PC-9 (cell line): ENCODE data around the gene CRABP2. TPM values are rescaled to one million over a fixed set of nuclear protein-coding genes. Genes with fewer than 3 reads are reported as not detected.

Experiments
- BruUV-seq: library from RNA; stranded (reverse); fragments of 400-500 nt; replicated peaks from 2 replicates; lab custom pipeline; 2021; lab: Mats Ljungman, UMichigan
- CTCF ChIA-PET: fragments of 300-600 bp; sonication (Branson Sonifier 250); formaldehyde crosslinking; loops from one replicate; lab custom pipeline; 2022; ENCODE audit warnings: antibody characterized with exemption; lab: Charles Lee
- POLR2A ChIA-PET: fragments of 300-600 bp; sonication (Branson Sonifier 250); formaldehyde crosslinking; loops from one replicate; lab custom pipeline; 2022; ENCODE audit warnings: antibody characterized with exemption; ENCODE audit not compliant: unreplicated experiment; lab: Charles Lee
- DNase-seq, 2 experiments: peaks; one replicate each; pipeline versions ENCODE4 v3.0.0 to v3.0.0-alpha.2; 2015 to 2022; ENCODE audit warnings: mixed read lengths in 1 of 2
- H2AFZ ChIP-seq: fragments of 200-600 bp; sonication (generic); 2 replicates; pipeline ENCODE4 v1.8.1; 2017; ENCODE audit warnings: antibody characterized with exemption
- H3F3A ChIP-seq: fragments of 200-600 bp; sonication (generic); 2 replicates; pipeline ENCODE4 v1.8.1; 2017; ENCODE audit warnings: antibody characterized with exemption, mild to moderate bottlenecking, low read depth; ENCODE audit not compliant: insufficient read depth
- H3K27ac ChIP-seq: fragments of 200-600 bp; sonication (generic); 2 replicates; pipeline ENCODE4 v1.6.1; 2016; ENCODE audit warnings: mixed run types
- H3K27me3 ChIP-seq: fragments of 200-600 bp; sonication (generic); 2 replicates; pipeline ENCODE4 v1.6.1; 2016; ENCODE audit warnings: low read depth, mixed run types; ENCODE audit not compliant: insufficient read depth
- H3K36me3 ChIP-seq: fragments of 200-600 bp; sonication (generic); 2 replicates; pipeline ENCODE4 v1.6.1; 2016; ENCODE audit warnings: low read depth, mixed run types
- H3K4me1 ChIP-seq: fragments of 200-600 bp; sonication (generic); replicated peaks from 2 replicates; pipeline ENCODE4 v1.6.1; 2016; ENCODE audit warnings: mixed run types; ENCODE audit not compliant: insufficient read depth
- H3K4me2 ChIP-seq: fragments of 200-600 bp; sonication (generic); 2 replicates; pipeline ENCODE4 v1.6.1; 2017; ENCODE audit warnings: mixed run types
- H3K4me3 ChIP-seq: fragments of 200-600 bp; sonication (generic); 2 replicates; pipeline ENCODE4 v1.6.1; 2016; ENCODE audit warnings: mixed run types
- H3K79me2 ChIP-seq: fragments of 200-600 bp; sonication (generic); 2 replicates; pipeline ENCODE4 v1.6.1; 2017; ENCODE audit warnings: low read depth, mixed run types
- H3K9me2 ChIP-seq: fragments of 200-600 bp; sonication (generic); 2 replicates; pipeline ENCODE4 v1.8.1; 2017; ENCODE audit warnings: mild to moderate bottlenecking; ENCODE audit not compliant: insufficient read depth
- H3K9me3 ChIP-seq: fragments of 200-600 bp; sonication (generic); 2 replicates; pipeline ENCODE4 v1.8.1; 2016; ENCODE audit warnings: low read depth; ENCODE audit not compliant: insufficient read depth
- H4K20me1 ChIP-seq: fragments of 200-600 bp; sonication (generic); 2 replicates; pipeline ENCODE4 v1.8.1; 2017; ENCODE audit not compliant: insufficient read depth
- EZH2 ChIP-seq: fragments of 200-600 bp; sonication (generic); IDR thresholded peaks from 2 replicates; pipeline ENCODE4 v1.8.0; 2017; ENCODE audit warnings: antibody characterized with exemption, low read depth
- intact Hi-C: fragments of 100-400 bp; cut with micrococcal nuclease; formaldehyde crosslinking; loops from one replicate; pipeline ENCODE4 v1.10.0; 2022; ENCODE audit not compliant: unreplicated experiment
- total RNA-seq: library from RNA; stranded (reverse); gene quantifications from 2 replicates; pipeline ENCODE4 v1.2.3, GENCODE V29; 2021
- TF ChIP-seq, protein P1 (sequence below): fragments of 200-600 bp; sonication (generic); conservative IDR thresholded peaks from 2 replicates; pipeline ENCODE4 v1.6.1; 2017; ENCODE audit warnings: mixed run types, antibody characterized with exemption, mild to moderate bottlenecking, moderate library complexity

CRABP2 gene
- total RNA-seq, 1 experiment from 2014 or later = 142 TPM

DNA sequence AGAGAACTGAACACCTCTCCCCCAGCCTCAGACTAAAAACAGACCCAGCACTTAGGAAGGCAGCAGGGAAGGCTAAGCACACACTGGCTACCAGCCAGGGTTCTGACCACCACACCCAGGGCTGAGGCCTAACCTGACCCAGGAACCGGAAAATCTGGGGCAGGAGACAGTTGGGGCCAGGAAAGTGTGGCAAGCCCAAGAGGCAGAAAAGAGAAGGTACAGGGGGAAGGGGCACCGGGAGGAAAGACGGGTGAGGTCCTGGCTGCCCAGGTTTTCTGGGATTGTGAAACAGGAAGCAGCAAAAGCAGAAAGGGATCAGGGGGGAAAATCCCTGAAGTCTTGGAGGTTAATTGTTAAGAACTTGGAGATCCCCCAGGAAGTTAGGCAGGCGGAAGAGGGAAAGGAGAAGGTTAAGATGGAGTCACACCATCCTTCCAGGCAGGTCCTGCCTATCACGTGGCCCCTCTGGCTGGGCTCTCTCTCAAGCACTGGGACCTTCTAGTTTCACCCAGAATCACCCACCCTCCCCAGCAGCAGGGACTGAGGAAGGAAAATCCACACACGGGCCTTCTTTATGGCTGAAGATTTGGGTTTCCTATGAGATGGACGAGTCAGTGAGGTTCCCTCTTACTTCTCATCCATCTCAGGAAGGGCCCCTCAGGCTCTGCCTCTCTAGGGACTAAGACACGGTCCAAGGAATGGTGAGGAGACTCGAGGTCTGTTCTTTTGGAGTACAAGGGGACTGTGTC lies 43.5 kb upstream of the CRABP2 start:
- H3K9me3 ChIP-seq = no peaks in the 10 kb centered on the region
- peaks cover 16% of the 10 kb centered on the region for H4K20me1 ChIP-seq
- intact Hi-C loops = loop anchor here (1.0 kb wide), 1 partner anchor 149 kb away; no protein-coding TSS in a partner anchor
- peaks cover 26% of the 10 kb centered on the region for H3K36me3 ChIP-seq
- peak overlapping the region; percentile 100 for H3K4me2 ChIP-seq
- TF ChIP-seq, protein P1, sequence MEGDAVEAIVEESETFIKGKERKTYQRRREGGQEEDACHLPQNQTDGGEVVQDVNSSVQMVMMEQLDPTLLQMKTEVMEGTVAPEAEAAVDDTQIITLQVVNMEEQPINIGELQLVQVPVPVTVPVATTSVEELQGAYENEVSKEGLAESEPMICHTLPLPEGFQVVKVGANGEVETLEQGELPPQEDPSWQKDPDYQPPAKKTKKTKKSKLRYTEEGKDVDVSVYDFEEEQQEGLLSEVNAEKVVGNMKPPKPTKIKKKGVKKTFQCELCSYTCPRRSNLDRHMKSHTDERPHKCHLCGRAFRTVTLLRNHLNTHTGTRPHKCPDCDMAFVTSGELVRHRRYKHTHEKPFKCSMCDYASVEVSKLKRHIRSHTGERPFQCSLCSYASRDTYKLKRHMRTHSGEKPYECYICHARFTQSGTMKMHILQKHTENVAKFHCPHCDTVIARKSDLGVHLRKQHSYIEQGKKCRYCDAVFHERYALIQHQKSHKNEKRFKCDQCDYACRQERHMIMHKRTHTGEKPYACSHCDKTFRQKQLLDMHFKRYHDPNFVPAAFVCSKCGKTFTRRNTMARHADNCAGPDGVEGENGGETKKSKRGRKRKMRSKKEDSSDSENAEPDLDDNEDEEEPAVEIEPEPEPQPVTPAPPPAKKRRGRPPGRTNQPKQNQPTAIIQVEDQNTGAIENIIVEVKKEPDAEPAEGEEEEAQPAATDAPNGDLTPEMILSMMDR = no peak
- no peak for TF ChIP-seq EZH2
- H3F3A ChIP-seq = peaks cover 72% of the 10 kb centered on the region
- POLR2A ChIA-PET = no interaction called here
- peak; percentile 72 to 75 for DNase-seq
- peak overlapping the region; percentile 95 for H3K4me3 ChIP-seq
- BruUV-seq = TSS peak; percentile 15
- H3K27ac ChIP-seq = peak overlapping the region; percentile 93
- H3K79me2 ChIP-seq = peaks cover 91% of the 10 kb centered on the region
- CTCF ChIA-PET = no interaction called here
- H3K27me3 ChIP-seq = no peaks in the 10 kb centered on the region
- H3K9me2 ChIP-seq = no peaks in the 10 kb centered on the region
- no peak overlapping the region for H2AFZ ChIP-seq
- H3K4me1 ChIP-seq = peaks cover 35% of the 10 kb centered on the region

- no peaks in the 10 kb centered on the region for H3K9me2 ChIP-seq
- ChIA-PET CTCF (no interaction called here), POLR2A (interaction anchor here (0.7 to 1.0 kb wide), 2 partner anchors 19 to 406 kb away, joined by 7 to 8 read pairs; partner anchors contain the start of gene ISG20L2)
- H3K27me3 ChIP-seq = no peaks in the 10 kb centered on the region
- H4K20me1 ChIP-seq = peaks cover 16% of the 10 kb centered on the region
- TSS peak; percentile 15 for BruUV-seq
- peaks cover 91% of the 10 kb centered on the region for H3K79me2 ChIP-seq
- TF ChIP-seq EZH2 = no peak
- TF ChIP-seq, protein P1 = no peak
- H3K4me2 ChIP-seq = peak overlapping the region; percentile 100
- peak overlapping the region; percentile 95 for H3K4me3 ChIP-seq
- peaks cover 30% of the 10 kb centered on the region for H3K36me3 ChIP-seq
- H3K27ac ChIP-seq = peak overlapping the region; percentile 93
- H3F3A ChIP-seq = peaks cover 75% of the 10 kb centered on the region
- DNase-seq = no peak
- intact Hi-C loops = loop anchor here (1.0 kb wide), 1 partner anchor 150 kb away; no protein-coding TSS in a partner anchor
- no peak overlapping the region for H2AFZ ChIP-seq
- H3K4me1 ChIP-seq = peaks cover 30% of the 10 kb centered on the region
- H3K9me3 ChIP-seq = no peaks in the 10 kb centered on the region
Observed at GRCh38 chr1:156747742-156748669, 42.6 kb upstream of the CRABP2 start.
